ENCODE results near the gene FCRL4. TPM values are rescaled to one million over a fixed set of nuclear protein-coding genes. Genes with fewer than 3 reads are reported as not detected.
"Not testable (repeated sequence)": the region's sequence is repeated elsewhere in the genome, so short reads cannot be mapped to it uniquely, and the experiment has no call there.

Gene FCRL4
- total RNA-seq, 1 experiment from 2014 or later: not detected

GRCh38 chr1:157580179-157580827 is 17.6 kb downstream of the FCRL4 start:
- no peaks in the 10 kb centered on the region for H3K4me1 ChIP-seq

GRCh38 chr1:157577420-157577819 is 20.5 kb downstream of the FCRL4 start:
- H3K4me3 ChIP-seq: no peak overlapping the region
- DNase-seq: no peak
- no peak overlapping the region for H3K27ac ChIP-seq
- H3K4me1 ChIP-seq: no peaks in the 10 kb centered on the region
- no peaks in the 10 kb centered on the region for H3K36me3 ChIP-seq
- H3K27me3 ChIP-seq: no peaks in the 10 kb centered on the region; the same call in 1 of the 2 replicates
- no peaks in the 10 kb centered on the region for H3K9me3 ChIP-seq (replicated peaks)

More at GRCh38 chr1:157580179-157580827, 17.6 kb downstream of the FCRL4 start:
- DNase-seq: peak; percentile 8 to 59
- H3K27ac ChIP-seq: no peak overlapping the region
- no peaks in the 10 kb centered on the region; the same call in 1 of the 2 replicates for H3K27me3 ChIP-seq
- H3K9me3 ChIP-seq (replicated peaks): no peaks in the 10 kb centered on the region
- H3K4me3 ChIP-seq: no peak overlapping the region
- H3K36me3 ChIP-seq: no peaks in the 10 kb centered on the region

- Histone ChIP-seq H3K4me3 (no peak overlapping the region), H3K9me3 (replicated peaks) (no peaks in the 10 kb centered on the region)
- no peak for DNase-seq
These were observed 22.1 kb downstream of the FCRL4 start for GRCh38 chr1:157575744-157576143.

GRCh38 chr1:157574836-157575235 is 23.0 kb downstream of the FCRL4 start:
- Histone ChIP-seq H3K27me3 (peaks cover 3% of the 10 kb centered on the region), H3K36me3 (no peaks in the 10 kb centered on the region), H3K4me1 (no peaks in the 10 kb centered on the region), H3K27ac (no peak overlapping the region), H3K4me3 (no peak overlapping the region), H3K9me3 (replicated peaks) (no peaks in the 10 kb centered on the region)
- no peak for DNase-seq

More at GRCh38 chr1:157575744-157576143, 22.1 kb downstream of the FCRL4 start:
- no peaks in the 10 kb centered on the region; the same call in 1 of the 2 replicates for H3K27me3 ChIP-seq
- no peaks in the 10 kb centered on the region for H3K4me1 ChIP-seq
- no peak overlapping the region for H3K27ac ChIP-seq
- H3K36me3 ChIP-seq: no peaks in the 10 kb centered on the region

- H3K4me1 ChIP-seq: no peaks in the 10 kb centered on the region
- H3K9me3 ChIP-seq (replicated peaks): no peaks in the 10 kb centered on the region
- no peak overlapping the region for H3K4me3 ChIP-seq
- H3K36me3 ChIP-seq: no peaks in the 10 kb centered on the region
- no peak for DNase-seq
- H3K27me3 ChIP-seq: peaks cover 4% of the 10 kb centered on the region; the same call in 1 of the 2 replicates
- no peak overlapping the region for H3K27ac ChIP-seq
These were observed 31.2 kb downstream of the FCRL4 start for GRCh38 chr1:157566484-157567300.

- no peaks in the 10 kb centered on the region for H3K27me3 ChIP-seq
- no peaks in the 10 kb centered on the region for H3K9me3 ChIP-seq (replicated peaks)
- H3K4me3 ChIP-seq: no peak overlapping the region
- H3K4me1 ChIP-seq: no peaks in the 10 kb centered on the region
- no peak overlapping the region for H3K27ac ChIP-seq
- no peak for DNase-seq
- H3K36me3 ChIP-seq: no peaks in the 10 kb centered on the region
These were observed 35.4 kb downstream of the FCRL4 start for GRCh38 chr1:157562515-157562914.

- Histone ChIP-seq H3K4me1 (no peaks in the 10 kb centered on the region), H3K36me3 (no peaks in the 10 kb centered on the region), H3K27ac (no peak overlapping the region), H3K4me3 (no peak overlapping the region), H3K27me3 (no peaks in the 10 kb centered on the region), H3K9me3 (replicated peaks) (no peaks in the 10 kb centered on the region)
- DNase-seq: no peak
These were observed 39.8 kb downstream of the FCRL4 start for GRCh38 chr1:157558119-157558518.

- DNase-seq: no peak
- H3K9me3 ChIP-seq (replicated peaks): no peaks in the 10 kb centered on the region
- no peaks in the 10 kb centered on the region for H3K36me3 ChIP-seq
These were observed 45.9 kb downstream of the FCRL4 start, which contains the start of gene FCRL5 for GRCh38 chr1:157551694-157552693. FCRL5 (minus strand) TSS chr1:157552515; CDS start chr1:157552362, 153 bp downstream.

GRCh38 chr1:157548081-157548480 is 49.8 kb downstream of the FCRL4 start:
- not testable (repeated sequence) for H3K4me3 ChIP-seq; DNase-seq; H3K9me3 ChIP-seq (replicated peaks)

More at GRCh38 chr1:157551694-157552693, 45.9 kb downstream of the FCRL4 start, which contains the start of gene FCRL5:
- no peaks in the 10 kb centered on the region for H3K27me3 ChIP-seq
- H3K4me1 ChIP-seq: no peaks in the 10 kb centered on the region
- H3K27ac ChIP-seq: no peak within 1 kb of the TSS
- no peak within 1 kb of the TSS for H3K4me3 ChIP-seq

GRCh38 chr1:157542676-157543075 is 55.2 kb downstream of the FCRL4 start:
- H3K27me3 ChIP-seq: peaks cover 5% of the 10 kb centered on the region; the same call in 1 of the 2 replicates
- H3K9me3 ChIP-seq (replicated peaks): no peaks in the 10 kb centered on the region
- peak; percentile 6 to 13 for DNase-seq
- no peaks in the 10 kb centered on the region for H3K4me1 ChIP-seq
- no peak overlapping the region for H3K27ac ChIP-seq
- H3K36me3 ChIP-seq: no peaks in the 10 kb centered on the region
- no peak overlapping the region for H3K4me3 ChIP-seq

More at GRCh38 chr1:157548081-157548480, 49.8 kb downstream of the FCRL4 start:
- not testable (repeated sequence) for H3K36me3 ChIP-seq, H3K4me1 ChIP-seq, H3K27me3 ChIP-seq, H3K27ac ChIP-seq

GRCh38 chr1:157540852-157541251 is 57.0 kb downstream of the FCRL4 start:
- Histone ChIP-seq H3K4me3 (no peak overlapping the region), H3K27ac (no peak overlapping the region), H3K9me3 (replicated peaks) (no peaks in the 10 kb centered on the region), H3K36me3 (no peaks in the 10 kb centered on the region), H3K4me1 (no peaks in the 10 kb centered on the region), H3K27me3 (peaks cover 2% of the 10 kb centered on the region; the same call in 1 of the 2 replicates)
- no peak for DNase-seq

GRCh38 chr1:157540160-157540748 is 57.6 kb downstream of the FCRL4 start:
- Histone ChIP-seq H3K9me3 (replicated peaks) (no peaks in the 10 kb centered on the region), H3K27ac (no peak overlapping the region), H3K4me3 (no peak overlapping the region), H3K4me1 (no peaks in the 10 kb centered on the region), H3K36me3 (no peaks in the 10 kb centered on the region), H3K27me3 (no peaks in the 10 kb centered on the region)
- no peak for DNase-seq

GRCh38 chr1:157539568-157539967 is 58.3 kb downstream of the FCRL4 start:
- Histone ChIP-seq H3K36me3 (no peaks in the 10 kb centered on the region), H3K9me3 (replicated peaks) (no peaks in the 10 kb centered on the region), H3K4me1 (no peaks in the 10 kb centered on the region), H3K27ac (no peak overlapping the region), H3K4me3 (no peak overlapping the region), H3K27me3 (no peaks in the 10 kb centered on the region)
- DNase-seq: no peak

GRCh38 chr1:157532569-157532968 is 65.3 kb downstream of the FCRL4 start:
- Histone ChIP-seq H3K4me3 (no peak overlapping the region), H3K36me3 (no peaks in the 10 kb centered on the region), H3K4me1 (no peaks in the 10 kb centered on the region)

More at GRCh38 chr1:157532569-157532968, 65.3 kb downstream of the FCRL4 start:
- H3K27me3 ChIP-seq: no peaks in the 10 kb centered on the region
- H3K27ac ChIP-seq: no peak overlapping the region
- no peaks in the 10 kb centered on the region for H3K9me3 ChIP-seq (replicated peaks)
- no peak for DNase-seq

Data from SJCRH30 (cell line).